SK-N-SH (cell line): ENCODE data around the gene ZFYVE27. TPM values are rescaled to one million over a fixed set of nuclear protein-coding genes. Genes with fewer than 3 reads are reported as not detected.

Experiments
- CTCF ChIA-PET: fragments of 300-600, 350-600 bp; formaldehyde crosslinking; extraction: SDS; loops from one replicate; lab custom pipeline; 2021; lab: Yijun Ruan, JAX
- POLR2A ChIA-PET: fragments of 350-600 bp; sonication (Branson Sonifier 250); formaldehyde crosslinking; extraction: SDS; loops from one replicate; lab custom pipeline; 2020; ENCODE audit warnings: antibody characterized with exemption, inconsistent platforms; lab: Yijun Ruan, JAX
- DNase-seq: peaks from one replicate; pipeline ENCODE4 v3.0.0; 2012
- H2AFZ ChIP-seq: fragments of 200-600 bp; sonication (generic); 2 replicates; pipeline ENCODE4 v1.8.1; 2016; ENCODE audit warnings: antibody characterized with exemption, mild to moderate bottlenecking, low read depth
- H3F3A ChIP-seq: fragments of 200-600 bp; sonication (generic); replicated peaks from 2 replicates; pipeline ENCODE3; 2016; ENCODE audit warnings: antibody characterized with exemption, mild to moderate bottlenecking; ENCODE audit not compliant: insufficient read depth
- H3K27ac ChIP-seq, 2 experiments: fragments of 200-500 bp in 1 of 2; fragments of 200-600 bp in 1 of 2; sonication (Bioruptor generic) in 1 of 2; sonication (generic), shearing (Covaris generic) in 1 of 2; 2 replicates each; pipeline versions ENCODE4 v1.5.1 to v1.6.1; 2014 to 2016; ENCODE audit warnings: low read depth in 2 of 2, inconsistent platforms in 1 of 2, low read length in 1 of 2, mild to moderate bottlenecking in 1 of 2, mixed read lengths in 1 of 2
- H3K27me3 ChIP-seq: fragments of 200-600 bp; sonication (generic), shearing (Covaris generic); 2 replicates; pipeline ENCODE4 v1.6.1; 2016; ENCODE audit warnings: mixed run types; ENCODE audit not compliant: insufficient read depth
- H3K36me3 ChIP-seq, 2 experiments: fragments of 200-500 bp in 1 of 2; fragments of 200-600 bp in 1 of 2; sonication (Bioruptor generic) in 1 of 2; sonication (generic) in 1 of 2; replicated peaks in 1 of 2; 2 replicates each; pipeline versions ENCODE3 to v1.5.1; 2014 to 2016; ENCODE audit warnings: low read length in 1 of 2, mild to moderate bottlenecking in 1 of 2; ENCODE audit not compliant: insufficient read depth in 2 of 2, control insufficient read depth in 1 of 2
- H3K4me1 ChIP-seq, 2 experiments: fragments of 200-500 bp in 1 of 2; fragments of 200-600 bp in 1 of 2; sonication (Bioruptor generic) in 1 of 2; sonication (generic), shearing (Covaris generic) in 1 of 2; 2 replicates each; pipeline versions ENCODE4 v1.5.1 to v1.6.1; 2014 to 2016; ENCODE audit warnings: low read depth in 1 of 2, low read length in 1 of 2, mixed run types in 1 of 2; ENCODE audit not compliant: insufficient read depth in 2 of 2, control insufficient read depth in 1 of 2
- H3K4me2 ChIP-seq: fragments of 200-600 bp; sonication (generic), shearing (Covaris generic); 2 replicates; pipeline ENCODE4 v1.6.1; 2017; ENCODE audit warnings: mixed run types
- H3K4me3 ChIP-seq, 2 experiments: fragments of 200-500 bp in 1 of 2; fragments of 200-600 bp in 1 of 2; sonication (Bioruptor generic) in 1 of 2; sonication (generic), shearing (Covaris generic) in 1 of 2; 2 replicates each; pipeline versions ENCODE4 v1.5.1 to v1.8.1; 2014 to 2016; ENCODE audit warnings: low read depth in 2 of 2, inconsistent platforms in 1 of 2, low read length in 1 of 2, mild to moderate bottlenecking in 1 of 2, mixed read lengths in 1 of 2, moderate library complexity in 1 of 2
- H3K79me2 ChIP-seq: fragments of 200-600 bp; sonication (generic); 2 replicates; pipeline ENCODE4 v1.8.1; 2017; ENCODE audit warnings: mild to moderate bottlenecking; ENCODE audit not compliant: insufficient read depth
- H3K9ac ChIP-seq: fragments of 200-600 bp; sonication (generic); 2 replicates; pipeline ENCODE4 v1.6.1; 2017; ENCODE audit warnings: mixed run types
- H3K9me2 ChIP-seq: fragments of 200-600 bp; sonication (generic); 2 replicates; pipeline ENCODE4 v1.6.1; 2017; ENCODE audit warnings: mixed run types
- H3K9me3 ChIP-seq: fragments of 200-600 bp; sonication (generic); 2 replicates; pipeline ENCODE4 v1.6.1; 2017; ENCODE audit warnings: mixed run types, mild to moderate bottlenecking, moderate library complexity
- H4K20me1 ChIP-seq: fragments of 200-600 bp; sonication (generic); 2 replicates; pipeline ENCODE4 v1.6.1; 2017; ENCODE audit warnings: mild to moderate bottlenecking, mixed run types; ENCODE audit not compliant: insufficient read depth
- EP300 ChIP-seq, 2 experiments: IDR thresholded peaks; 2 replicates each; pipeline versions ENCODE4 v1.4.0 to v1.6.1; 2012; ENCODE audit warnings: borderline replicate concordance in 1 of 2, low read depth in 1 of 2, low read length in 1 of 2
- FOXJ3 ChIP-seq: sonication (generic); formaldehyde crosslinking; IDR thresholded peaks from 2 replicates; pipeline ENCODE4 v1.5.1; 2020; ENCODE audit warnings: mild to moderate bottlenecking, missing genetic modification reagents
- IRF3 ChIP-seq: fragments of 150-350 bp; IDR thresholded peaks from 2 replicates; pipeline ENCODE4 v1.6.1; 2016; ENCODE audit warnings: mild to moderate bottlenecking, low read depth, low read length
- MXI1 ChIP-seq: IDR thresholded peaks from 2 replicates; pipeline ENCODE4 v1.6.1; 2012; ENCODE audit warnings: mild to moderate bottlenecking, low read depth, low read length, improper control_type of control experiment
- NRF1 ChIP-seq: IDR thresholded peaks from 2 replicates; pipeline ENCODE4 v1.6.1; 2012; ENCODE audit warnings: low read depth, mild to moderate bottlenecking, low read length
- RAD21 ChIP-seq: IDR thresholded peaks from 2 replicates; pipeline ENCODE4 v1.6.1; 2012; ENCODE audit warnings: mild to moderate bottlenecking, low read length
- RCOR1 ChIP-seq: fragments of 150-350 bp; IDR thresholded peaks from 2 replicates; pipeline ENCODE4 v1.6.1; 2017; ENCODE audit warnings: antibody characterized with exemption, low read length
- REST ChIP-seq: IDR thresholded peaks from 2 replicates; pipeline ENCODE4 v1.6.1; 2012; ENCODE audit warnings: mild to moderate bottlenecking, low read depth, low read length, moderate library complexity
- RFX5 ChIP-seq: IDR thresholded peaks from 2 replicates; pipeline ENCODE4 v1.6.1; 2012; ENCODE audit warnings: mild to moderate bottlenecking, improper control_type of control experiment, low read length
- SIN3A ChIP-seq: IDR thresholded peaks from 2 replicates; pipeline ENCODE4 v1.6.1; 2012; ENCODE audit warnings: low read depth, mild to moderate bottlenecking, low read length, moderate library complexity, borderline replicate concordance
- TAF1 ChIP-seq: IDR thresholded peaks from 2 replicates; pipeline ENCODE4 v1.6.1; 2012; ENCODE audit warnings: low read depth, mild to moderate bottlenecking, low read length, moderate library complexity, borderline replicate concordance
- USF1 ChIP-seq: IDR thresholded peaks from 2 replicates; pipeline ENCODE4 v1.4.0; 2012; ENCODE audit warnings: low read depth, borderline replicate concordance
- WGBS: methylation state at CpG from one replicate; pipeline ENCODE4 v1.1.6; 2017; ENCODE audit warnings: low lambda C conversion rate; 5-methylcytosine and 5-hydroxymethylcytosine counted together
- polyA plus RNA-seq, 3 experiments: library from polyadenylated mRNA; depleted of rRNA; stranded (reverse); fragments of >200 nt; gene quantifications; 2 replicates each; pipeline ENCODE4 v1.2.3, GENCODE V29; 2012
- TF ChIP-seq, protein P1 (sequence below): IDR thresholded peaks from 2 replicates; pipeline ENCODE4; 2012
- TF ChIP-seq, protein P2 (sequence below): IDR thresholded peaks from 2 replicates; pipeline ENCODE4 v1.4.0; 2012; ENCODE audit warnings: low read depth
- TF ChIP-seq, protein P3 (sequence below): fragments of 150-350 bp; IDR thresholded peaks from 2 replicates; pipeline ENCODE4 v1.6.1; 2017; ENCODE audit warnings: antibody characterized with exemption, low read length, low read depth, borderline replicate concordance

The ZFYVE27 gene
- polyA plus RNA-seq, 1 of the 3 experiments (the other 2 are of a cell fraction): 30.5 TPM

DNA sequence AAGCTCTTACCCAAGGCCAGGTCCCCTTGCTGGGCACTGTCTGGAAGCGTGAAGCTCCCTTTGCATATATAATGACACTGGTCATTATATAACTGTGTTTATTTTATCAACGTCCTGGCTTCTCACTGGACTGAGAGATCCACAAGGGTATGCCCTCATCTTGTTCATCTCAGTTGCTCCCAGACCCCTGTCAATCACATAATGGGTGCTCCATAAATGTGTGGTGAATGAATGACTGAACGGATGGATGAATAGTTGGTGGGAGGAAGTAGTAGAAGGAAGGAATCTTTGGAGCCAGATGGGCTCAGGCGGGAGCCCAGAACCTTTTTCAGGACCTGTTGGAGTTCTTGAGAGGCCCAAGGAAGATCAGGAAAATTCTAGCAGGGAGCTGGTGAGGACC is 42.6 kb downstream of the ZFYVE27 start:
- DNase-seq: no peak
- no peak overlapping the region for H3K27ac ChIP-seq
- H3K4me1 ChIP-seq: peaks cover 0 to 36% of the 10 kb centered on the region in 2 experiments; a peak in 2 of 4 replicates
- no peaks in the 10 kb centered on the region for H4K20me1 ChIP-seq
- H3F3A ChIP-seq: no peaks in the 10 kb centered on the region
- TF ChIP-seq MXI1: no peak
- TF ChIP-seq REST: no peak
- TF ChIP-seq, protein P1, sequence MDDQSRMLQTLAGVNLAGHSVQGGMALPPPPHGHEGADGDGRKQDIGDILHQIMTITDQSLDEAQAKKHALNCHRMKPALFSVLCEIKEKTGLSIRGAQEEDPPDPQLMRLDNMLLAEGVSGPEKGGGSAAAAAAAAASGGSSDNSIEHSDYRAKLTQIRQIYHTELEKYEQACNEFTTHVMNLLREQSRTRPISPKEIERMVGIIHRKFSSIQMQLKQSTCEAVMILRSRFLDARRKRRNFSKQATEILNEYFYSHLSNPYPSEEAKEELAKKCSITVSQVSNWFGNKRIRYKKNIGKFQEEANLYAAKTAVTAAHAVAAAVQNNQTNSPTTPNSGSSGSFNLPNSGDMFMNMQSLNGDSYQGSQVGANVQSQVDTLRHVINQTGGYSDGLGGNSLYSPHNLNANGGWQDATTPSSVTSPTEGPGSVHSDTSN: no peak
- TF ChIP-seq RCOR1: no peak
- no peak for TF ChIP-seq NRF1
- no peak for TF ChIP-seq IRF3
- TF ChIP-seq, all 33 proteins: peak for 0
- no peak overlapping the region for H3K9ac ChIP-seq
- H3K9me2 ChIP-seq: no peaks in the 10 kb centered on the region
- H3K4me2 ChIP-seq: no peak overlapping the region
- CTCF ChIA-PET: interaction anchor here (0.8 to 7.6 kb wide), 5 partner anchors 8 to 90 kb away, joined by 3 to 58 read pairs (median 4); no protein-coding TSS in a partner anchor
- H3K9me3 ChIP-seq: no peaks in the 10 kb centered on the region
- 67% methylated on average over 4 of the region's 4 CpGs for WGBS
- no peak overlapping the region for H2AFZ ChIP-seq
- H3K36me3 ChIP-seq: no peaks in the 10 kb centered on the region
- no peak overlapping the region for H3K4me3 ChIP-seq
- H3K79me2 ChIP-seq: no peaks in the 10 kb centered on the region
- POLR2A ChIA-PET: no interaction called here
- H3K27me3 ChIP-seq: no peaks in the 10 kb centered on the region; the same call in 1 of the 2 replicates

- H3F3A ChIP-seq: no peaks in the 10 kb centered on the region
- H3K4me2 ChIP-seq: no peak overlapping the region
- no peak overlapping the region for H3K9ac ChIP-seq
- whole genome bisulfite sequencing: 75% methylated on average over 3 of the region's 3 CpGs
- peaks cover 0 to 36% of the 10 kb centered on the region in 2 experiments; a peak in 2 of 4 replicates for H3K4me1 ChIP-seq
- no peaks in the 10 kb centered on the region for H4K20me1 ChIP-seq
- no peak for DNase-seq
- H3K36me3 ChIP-seq: no peaks in the 10 kb centered on the region
- no peaks in the 10 kb centered on the region for H3K9me2 ChIP-seq
- ChIA-PET CTCF (interaction anchor here (0.8 to 7.6 kb wide), 6 partner anchors 7 to 89 kb away, joined by 3 to 58 read pairs (median 12); partner anchors contain the start of gene SFRP5), POLR2A (no interaction called here)
- no peaks in the 10 kb centered on the region for H3K9me3 ChIP-seq
- H3K79me2 ChIP-seq: no peaks in the 10 kb centered on the region
- H2AFZ ChIP-seq: no peak overlapping the region
- H3K4me3 ChIP-seq: no peak overlapping the region
- no peaks in the 10 kb centered on the region; the same call in 1 of the 2 replicates for H3K27me3 ChIP-seq
- no peak overlapping the region for H3K27ac ChIP-seq
- TF ChIP-seq SIN3A (no peak), RAD21 (no peak), RCOR1 (no peak), EP300 (IDR thresholded peaks at IDR 0.05; ENCODE audit: borderline replicate concordance in 1 of 2, low read depth in 1 of 2, low read length in 1 of 2) (no peak), TAF1 (no peak), USF1 (no peak), RFX5 (no peak), FOXJ3 (CRISPR knock-in tag) (no peak)
- TF ChIP-seq, protein P1: no peak
- TF ChIP-seq, protein P2, sequence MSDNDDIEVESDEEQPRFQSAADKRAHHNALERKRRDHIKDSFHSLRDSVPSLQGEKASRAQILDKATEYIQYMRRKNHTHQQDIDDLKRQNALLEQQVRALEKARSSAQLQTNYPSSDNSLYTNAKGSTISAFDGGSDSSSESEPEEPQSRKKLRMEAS: no peak
- TF ChIP-seq, protein P3, sequence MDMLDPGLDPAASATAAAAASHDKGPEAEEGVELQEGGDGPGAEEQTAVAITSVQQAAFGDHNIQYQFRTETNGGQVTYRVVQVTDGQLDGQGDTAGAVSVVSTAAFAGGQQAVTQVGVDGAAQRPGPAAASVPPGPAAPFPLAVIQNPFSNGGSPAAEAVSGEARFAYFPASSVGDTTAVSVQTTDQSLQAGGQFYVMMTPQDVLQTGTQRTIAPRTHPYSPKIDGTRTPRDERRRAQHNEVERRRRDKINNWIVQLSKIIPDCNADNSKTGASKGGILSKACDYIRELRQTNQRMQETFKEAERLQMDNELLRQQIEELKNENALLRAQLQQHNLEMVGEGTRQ: no peak
Observed at GRCh38 chr10:97779975-97780374, 43.0 kb downstream of the ZFYVE27 start.
